ENCODE results near the gene NFE2L1.
A peak's percentile ranks its signal among the peaks of the same experiment; 100 is the strongest.
"Not testable (repeated sequence)": the region's sequence is repeated elsewhere in the genome, so short reads cannot be mapped to it uniquely, and the experiment has no call there.

The NFE2L1 gene, protein sequence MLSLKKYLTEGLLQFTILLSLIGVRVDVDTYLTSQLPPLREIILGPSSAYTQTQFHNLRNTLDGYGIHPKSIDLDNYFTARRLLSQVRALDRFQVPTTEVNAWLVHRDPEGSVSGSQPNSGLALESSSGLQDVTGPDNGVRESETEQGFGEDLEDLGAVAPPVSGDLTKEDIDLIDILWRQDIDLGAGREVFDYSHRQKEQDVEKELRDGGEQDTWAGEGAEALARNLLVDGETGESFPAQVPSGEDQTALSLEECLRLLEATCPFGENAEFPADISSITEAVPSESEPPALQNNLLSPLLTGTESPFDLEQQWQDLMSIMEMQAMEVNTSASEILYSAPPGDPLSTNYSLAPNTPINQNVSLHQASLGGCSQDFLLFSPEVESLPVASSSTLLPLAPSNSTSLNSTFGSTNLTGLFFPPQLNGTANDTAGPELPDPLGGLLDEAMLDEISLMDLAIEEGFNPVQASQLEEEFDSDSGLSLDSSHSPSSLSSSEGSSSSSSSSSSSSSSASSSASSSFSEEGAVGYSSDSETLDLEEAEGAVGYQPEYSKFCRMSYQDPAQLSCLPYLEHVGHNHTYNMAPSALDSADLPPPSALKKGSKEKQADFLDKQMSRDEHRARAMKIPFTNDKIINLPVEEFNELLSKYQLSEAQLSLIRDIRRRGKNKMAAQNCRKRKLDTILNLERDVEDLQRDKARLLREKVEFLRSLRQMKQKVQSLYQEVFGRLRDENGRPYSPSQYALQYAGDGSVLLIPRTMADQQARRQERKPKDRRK

GRCh38 chr17:48047741-48048383 is at the start of gene NFE2L1:
TSS of gene NFE2L1 (plus strand) at chr17:48048359. CDS start at chr17:48051119, 2,760 bp downstream.
- peak; percentile 98 for DNase-seq

GRCh38 chr17:47999582-47999981 is 48.6 kb upstream of the NFE2L1 start:
- DNase-seq: no peak

GRCh38 chr17:48001197-48001596 is 47.0 kb upstream of the NFE2L1 start:
- no peak for DNase-seq

GRCh38 chr17:48001657-48002056 is 46.5 kb upstream of the NFE2L1 start:
- not testable (repeated sequence) for DNase-seq

GRCh38 chr17:48002266-48002915 is 45.8 kb upstream of the NFE2L1 start:
- peak; percentile 13 to 81 for DNase-seq

DNA sequence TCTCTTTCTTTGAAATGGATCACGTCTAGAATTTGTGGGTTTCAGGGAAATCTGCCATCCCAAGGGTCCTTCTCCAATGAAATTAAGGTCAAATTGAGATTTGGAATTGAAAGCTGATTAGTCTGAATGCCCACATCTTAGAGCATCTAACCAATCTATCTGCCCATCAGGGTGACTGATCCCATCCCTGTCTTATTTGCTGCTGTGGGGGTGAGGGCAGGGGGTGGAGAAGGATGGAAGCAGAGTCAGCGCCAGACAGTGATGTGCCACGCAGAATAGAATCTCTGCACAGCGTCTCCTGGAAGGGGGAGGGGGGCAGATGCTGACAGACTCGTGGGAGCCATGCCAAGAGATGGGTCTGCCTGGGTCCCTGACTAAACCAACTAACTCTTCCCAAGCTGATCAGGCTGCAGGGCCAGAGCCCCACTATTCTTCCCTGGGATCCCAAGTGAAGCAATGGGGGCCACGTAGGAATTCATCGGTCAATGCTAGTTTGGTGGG is 45.2 kb upstream of the NFE2L1 start:
- DNase-seq: no peak

DNA sequence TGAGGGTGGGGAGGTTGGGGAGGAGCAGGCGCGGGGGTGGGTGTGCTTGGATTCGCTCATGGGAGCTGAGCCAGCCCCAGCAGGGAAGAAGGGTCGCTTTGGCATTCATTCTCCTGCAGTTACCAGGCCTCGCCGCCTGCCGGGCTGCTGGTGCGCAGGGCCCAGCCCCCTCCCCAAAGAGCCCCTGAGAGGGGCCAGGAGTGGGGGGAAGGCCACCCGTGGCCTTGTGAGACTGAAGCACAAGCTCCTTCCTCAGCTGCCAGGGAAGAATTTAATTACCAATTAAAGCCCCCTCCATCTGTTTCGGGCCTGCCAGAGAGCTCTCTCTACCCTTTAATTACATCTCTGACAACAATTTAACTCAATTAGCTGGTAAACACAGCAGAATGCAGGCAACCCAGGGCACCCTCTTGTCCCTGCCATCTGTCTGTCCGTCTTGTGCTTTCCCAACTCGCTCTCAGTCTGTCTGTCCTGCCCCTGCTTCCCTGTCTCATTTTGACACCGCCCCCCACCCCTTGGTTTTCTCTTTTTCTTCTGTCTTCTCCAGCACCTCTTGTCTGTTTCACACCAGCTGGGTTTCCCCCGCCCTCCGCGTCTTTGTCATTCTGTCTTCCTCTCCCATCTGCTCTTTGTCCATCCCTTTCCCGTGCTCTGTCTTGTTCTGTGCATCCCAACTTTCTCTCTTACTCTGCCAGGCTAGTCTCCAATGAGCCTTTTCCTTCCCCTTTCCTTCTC is 44.6 kb upstream of the NFE2L1 start:
- DNase-seq: no peak

DNA sequence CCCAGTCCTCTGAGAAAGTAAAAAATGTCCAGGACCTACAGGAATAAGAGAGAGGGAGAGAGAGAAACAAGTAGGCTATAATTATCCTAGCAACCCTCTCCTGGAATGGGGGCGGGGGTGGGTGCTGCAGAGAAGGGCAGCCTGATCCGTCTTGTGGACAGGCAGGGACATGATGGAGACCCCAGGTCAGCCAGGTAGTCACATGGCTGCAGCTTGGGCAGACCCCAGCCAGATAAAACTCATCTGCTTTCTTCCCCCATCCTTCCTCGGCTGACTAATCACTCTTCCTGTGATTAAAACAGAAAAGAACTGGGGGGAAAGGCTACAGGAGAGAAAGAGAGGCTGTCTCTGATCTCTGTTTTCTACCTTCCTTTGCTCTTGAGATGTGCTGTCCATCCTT is 43.2 kb upstream of the NFE2L1 start:
- DNase-seq: no peak

GRCh38 chr17:48006936-48007709 is 41.0 kb upstream of the NFE2L1 start:
- no peak for DNase-seq

GRCh38 chr17:48010193-48010592 is 38.0 kb upstream of the NFE2L1 start:
- no peak for DNase-seq

DNA sequence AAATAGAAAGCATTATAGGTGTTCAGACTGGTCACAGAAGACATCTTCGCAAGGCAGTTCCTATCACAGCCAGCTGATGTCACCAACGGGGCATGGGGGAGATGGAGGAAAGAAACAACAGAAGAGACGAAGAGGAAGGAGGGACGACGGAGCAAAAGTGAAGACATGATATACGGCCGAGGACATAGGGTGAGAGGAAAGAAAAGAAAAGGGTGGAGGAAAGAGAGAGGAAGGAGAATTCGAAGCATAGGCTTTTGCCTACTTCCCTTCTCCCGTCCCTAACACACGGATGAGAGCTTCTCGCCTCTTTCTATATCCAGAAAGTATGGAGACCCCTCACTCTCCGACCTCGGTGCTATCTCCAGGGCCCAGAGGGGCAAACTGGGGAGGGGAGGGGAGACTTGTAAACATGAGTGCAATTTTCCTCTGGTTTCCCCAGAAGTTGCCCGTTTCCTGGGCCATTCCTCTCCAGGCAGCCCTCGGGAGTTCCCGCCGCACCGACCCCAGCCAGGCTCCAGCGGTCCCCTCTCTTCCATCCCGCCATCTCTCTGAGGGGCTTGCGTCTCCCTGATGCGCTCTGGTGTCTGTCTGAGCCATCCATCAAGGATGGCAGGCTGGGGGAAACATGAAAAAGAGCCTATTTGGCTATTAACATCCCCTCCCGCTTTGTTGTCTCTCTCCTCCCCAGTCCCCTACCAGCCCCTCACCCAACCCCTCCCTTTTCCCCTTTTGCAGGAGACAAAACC is 36.6 kb upstream of the NFE2L1 start:
- DNase-seq: peak in 1 of 2 donors; percentile 54

DNA sequence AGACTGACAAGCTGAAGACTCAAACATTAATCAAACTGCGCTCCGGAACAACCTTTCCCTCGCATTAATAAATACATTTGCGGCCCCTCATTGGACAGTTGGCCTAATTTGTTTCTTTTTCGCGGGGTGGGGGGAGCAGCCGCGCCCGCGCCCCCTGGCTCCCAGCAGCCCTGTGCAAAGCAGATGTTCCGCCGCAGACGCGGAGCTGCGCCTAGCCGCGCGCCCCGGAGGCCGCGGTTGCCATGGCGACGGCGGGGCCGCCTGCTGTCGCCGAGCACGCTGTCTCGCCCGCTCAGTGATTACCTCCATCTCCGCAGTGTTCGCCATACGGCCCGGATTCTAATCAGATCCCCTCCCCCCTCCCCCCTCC is 36.0 kb upstream of the NFE2L1 start:
- no peak for DNase-seq

DNA sequence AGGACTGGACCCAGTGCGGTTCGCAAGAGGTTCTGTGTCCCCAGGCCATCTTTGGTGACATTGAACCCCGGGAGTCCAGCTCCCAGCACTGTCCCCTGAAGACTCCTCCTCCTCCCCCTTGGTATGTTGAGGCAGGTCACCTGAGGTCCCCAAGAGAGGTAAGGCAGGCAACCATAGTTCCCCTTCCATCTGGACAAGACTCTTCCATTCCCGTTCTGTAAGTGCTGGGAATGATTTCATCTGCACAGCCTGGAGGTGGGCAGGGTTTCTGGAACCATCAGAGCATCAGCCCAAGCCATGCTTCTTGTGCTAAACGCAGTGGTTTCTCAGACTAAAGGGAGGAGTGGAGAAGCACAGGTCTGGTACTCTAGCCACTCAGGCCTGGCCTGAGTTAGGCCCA is 35.5 kb upstream of the NFE2L1 start:
- DNase-seq: no peak

DNA sequence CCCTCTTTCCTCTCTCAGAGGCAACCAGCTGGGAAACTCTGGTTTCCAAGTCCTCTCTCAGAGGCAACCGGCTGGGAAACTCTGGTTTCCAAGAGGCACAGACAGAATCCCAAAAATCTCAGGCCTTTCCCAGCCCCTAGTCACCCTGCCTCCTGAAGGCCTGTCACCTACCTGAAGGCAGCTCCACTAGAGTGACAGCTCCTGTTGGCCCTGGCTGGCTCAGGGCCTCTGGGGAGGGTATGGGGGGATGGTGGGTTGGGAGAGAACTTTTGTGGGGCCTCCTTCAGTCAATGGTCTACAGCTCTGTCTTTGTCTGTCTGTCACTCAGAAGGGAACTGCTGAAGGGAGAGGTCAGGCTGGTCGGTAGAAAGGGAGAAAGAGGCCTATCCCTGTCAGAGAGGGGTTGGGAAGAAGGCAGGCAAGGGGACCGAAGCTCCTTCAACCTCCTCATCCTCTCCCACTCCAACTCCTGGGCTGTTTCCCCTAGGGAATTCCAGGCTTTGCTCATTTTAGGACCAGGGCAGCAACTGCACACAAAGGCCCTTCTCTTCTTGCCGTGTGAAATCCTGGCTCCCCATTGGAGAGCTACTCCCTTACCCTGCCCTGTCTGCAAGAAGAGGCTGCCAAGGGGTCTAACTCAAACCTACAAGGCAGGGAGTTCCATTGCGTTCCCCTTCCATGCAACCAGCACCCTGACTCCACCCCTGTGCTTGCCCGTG is 34.1 kb upstream of the NFE2L1 start:
- no peak for DNase-seq

DNA sequence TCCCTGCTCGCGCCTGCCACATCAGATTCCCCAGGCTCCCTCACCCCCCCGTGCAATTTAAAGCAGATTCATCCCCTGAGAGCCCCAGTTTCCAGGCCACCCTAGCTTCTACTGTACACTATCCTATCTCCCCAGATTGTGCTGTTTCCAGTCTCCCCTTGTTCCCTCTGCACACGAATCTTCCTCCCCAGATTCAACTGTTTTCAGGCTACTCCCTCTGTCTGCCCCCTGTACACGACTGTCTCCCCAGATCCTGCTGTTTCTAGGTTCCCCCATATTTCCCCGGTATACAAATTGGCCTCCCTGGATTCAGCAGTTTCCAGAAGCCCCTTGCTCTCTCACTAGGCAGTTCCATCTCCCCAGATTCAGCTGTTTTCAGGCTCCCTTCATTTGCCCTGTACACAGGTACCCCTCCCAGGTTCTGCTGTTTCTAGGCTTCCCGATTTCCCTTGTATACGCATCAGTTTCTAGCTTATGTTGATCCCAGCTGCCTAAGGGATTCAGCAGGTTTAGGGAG is 33.5 kb upstream of the NFE2L1 start:
- no peak for DNase-seq

DNA sequence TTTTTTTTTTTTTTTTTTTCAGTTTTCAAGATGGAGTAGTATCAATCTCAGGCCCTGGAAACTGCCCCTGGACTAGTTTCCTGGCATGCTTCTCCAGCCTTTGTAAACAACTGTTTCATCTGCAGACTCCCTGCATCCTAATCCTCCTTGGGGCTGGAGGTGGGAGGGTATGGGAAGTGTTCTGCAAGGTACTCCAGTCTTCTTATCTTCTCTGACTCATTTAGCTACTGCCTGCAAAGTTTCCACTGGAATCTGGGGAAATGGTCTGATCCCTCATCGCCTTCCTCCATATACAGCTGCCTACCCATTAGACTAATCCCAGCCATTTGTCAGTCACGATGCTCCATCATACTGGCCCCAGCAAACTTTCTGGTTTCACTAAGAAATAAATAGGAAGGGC is 32.0 kb upstream of the NFE2L1 start:
- DNase-seq: no peak

DNA sequence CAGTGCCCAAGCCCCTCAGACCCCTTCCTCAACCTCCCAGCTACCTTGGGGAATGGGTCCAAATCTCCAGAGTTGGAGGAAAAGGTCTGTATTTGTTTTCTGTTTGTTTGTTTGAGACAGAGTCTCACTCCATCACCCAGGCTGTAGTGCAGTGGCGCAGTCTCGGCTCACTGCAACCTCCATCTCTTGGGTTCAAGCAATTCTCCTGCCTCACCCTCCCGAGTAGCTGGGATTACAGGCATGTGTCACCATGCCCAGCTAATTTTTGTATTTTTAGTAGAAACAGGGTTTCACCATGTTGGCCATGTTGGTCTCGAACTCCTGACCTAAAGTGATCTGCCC is 30.4 kb upstream of the NFE2L1 start:
- not testable (repeated sequence) for DNase-seq

GRCh38 chr17:48021934-48022333 is 26.2 kb upstream of the NFE2L1 start:
- DNase-seq: no peak

- DNase-seq: no peak
Observed at GRCh38 chr17:48022901-48023300, 25.3 kb upstream of the NFE2L1 start.

Measured in bone marrow (tissue), 2 donors.